ENCODE data around the gene NDUFA3. TPM values are rescaled to one million over a fixed set of nuclear protein-coding genes. Genes with fewer than 3 reads are reported as not detected.

NDUFA3 gene
- total and polyA plus RNA-seq, 10 of the 15 experiments (the other 5 are each of a cell fraction or from before 2014, with no cell fraction given), result 40.0 to 335 (median 153) TPM

DNA sequence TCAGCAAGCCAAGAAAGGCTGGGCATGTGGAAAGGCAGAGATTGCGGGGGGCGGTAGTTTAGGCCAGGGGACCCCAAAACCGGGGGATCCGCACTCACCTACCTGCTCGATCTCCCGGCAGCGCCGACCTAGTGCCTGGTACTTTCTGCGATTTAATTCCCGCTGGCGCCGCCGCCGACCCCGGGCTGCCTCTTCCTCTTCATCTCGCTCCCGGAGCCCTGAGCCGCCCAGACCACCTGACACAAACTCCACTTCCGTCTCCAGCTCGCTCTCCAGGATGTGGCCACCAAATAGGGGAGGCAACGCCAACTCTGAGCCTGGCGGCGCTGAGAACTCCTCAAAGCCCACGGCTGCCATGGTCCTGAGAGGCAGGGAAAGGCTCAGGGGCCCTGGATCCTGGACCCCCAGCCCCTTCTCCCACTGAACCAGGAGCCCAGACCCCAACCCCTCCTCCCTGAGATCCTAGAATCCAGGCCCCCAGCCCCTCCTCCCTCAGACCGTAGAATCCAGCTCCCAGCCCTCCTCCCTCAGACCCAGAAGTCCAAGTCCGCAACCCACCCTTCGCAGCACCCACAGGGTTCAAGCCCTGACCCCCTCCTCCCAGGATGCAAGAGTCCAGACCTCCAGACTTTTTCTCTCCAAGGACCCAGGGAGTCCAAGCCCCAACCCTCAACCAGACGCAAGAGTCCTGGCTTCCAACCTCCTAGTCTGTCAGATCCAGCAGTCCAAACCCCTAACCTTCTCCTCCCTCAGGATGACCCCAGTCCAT, 11.9 kb downstream of the NDUFA3 start (continued):
- TF ChIP-seq, protein P1, sequence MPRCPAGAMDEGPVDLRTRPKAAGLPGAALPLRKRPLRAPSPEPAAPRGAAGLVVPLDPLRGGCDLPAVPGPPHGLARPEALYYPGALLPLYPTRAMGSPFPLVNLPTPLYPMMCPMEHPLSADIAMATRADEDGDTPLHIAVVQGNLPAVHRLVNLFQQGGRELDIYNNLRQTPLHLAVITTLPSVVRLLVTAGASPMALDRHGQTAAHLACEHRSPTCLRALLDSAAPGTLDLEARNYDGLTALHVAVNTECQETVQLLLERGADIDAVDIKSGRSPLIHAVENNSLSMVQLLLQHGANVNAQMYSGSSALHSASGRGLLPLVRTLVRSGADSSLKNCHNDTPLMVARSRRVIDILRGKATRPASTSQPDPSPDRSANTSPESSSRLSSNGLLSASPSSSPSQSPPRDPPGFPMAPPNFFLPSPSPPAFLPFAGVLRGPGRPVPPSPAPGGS (IDR thresholded peaks at IDR 0.05; ENCODE audit: borderline replicate concordance, insufficient read depth, low read depth, low read length, poor library complexity, severe bottlenecking), result no peak
- TF ChIP-seq, protein P2, sequence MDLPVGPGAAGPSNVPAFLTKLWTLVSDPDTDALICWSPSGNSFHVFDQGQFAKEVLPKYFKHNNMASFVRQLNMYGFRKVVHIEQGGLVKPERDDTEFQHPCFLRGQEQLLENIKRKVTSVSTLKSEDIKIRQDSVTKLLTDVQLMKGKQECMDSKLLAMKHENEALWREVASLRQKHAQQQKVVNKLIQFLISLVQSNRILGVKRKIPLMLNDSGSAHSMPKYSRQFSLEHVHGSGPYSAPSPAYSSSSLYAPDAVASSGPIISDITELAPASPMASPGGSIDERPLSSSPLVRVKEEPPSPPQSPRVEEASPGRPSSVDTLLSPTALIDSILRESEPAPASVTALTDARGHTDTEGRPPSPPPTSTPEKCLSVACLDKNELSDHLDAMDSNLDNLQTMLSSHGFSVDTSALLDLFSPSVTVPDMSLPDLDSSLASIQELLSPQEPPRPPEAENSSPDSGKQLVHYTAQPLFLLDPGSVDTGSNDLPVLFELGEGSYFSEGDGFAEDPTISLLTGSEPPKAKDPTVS (IDR thresholded peaks at IDR 0.05; ENCODE audit: low read depth, low read length), result no peak
- TF ChIP-seq, protein P3, sequence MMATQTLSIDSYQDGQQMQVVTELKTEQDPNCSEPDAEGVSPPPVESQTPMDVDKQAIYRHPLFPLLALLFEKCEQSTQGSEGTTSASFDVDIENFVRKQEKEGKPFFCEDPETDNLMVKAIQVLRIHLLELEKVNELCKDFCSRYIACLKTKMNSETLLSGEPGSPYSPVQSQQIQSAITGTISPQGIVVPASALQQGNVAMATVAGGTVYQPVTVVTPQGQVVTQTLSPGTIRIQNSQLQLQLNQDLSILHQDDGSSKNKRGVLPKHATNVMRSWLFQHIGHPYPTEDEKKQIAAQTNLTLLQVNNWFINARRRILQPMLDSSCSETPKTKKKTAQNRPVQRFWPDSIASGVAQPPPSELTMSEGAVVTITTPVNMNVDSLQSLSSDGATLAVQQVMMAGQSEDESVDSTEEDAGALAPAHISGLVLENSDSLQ (IDR thresholded peaks at IDR 0.05), result no peak
- TF ChIP-seq, protein P4, sequence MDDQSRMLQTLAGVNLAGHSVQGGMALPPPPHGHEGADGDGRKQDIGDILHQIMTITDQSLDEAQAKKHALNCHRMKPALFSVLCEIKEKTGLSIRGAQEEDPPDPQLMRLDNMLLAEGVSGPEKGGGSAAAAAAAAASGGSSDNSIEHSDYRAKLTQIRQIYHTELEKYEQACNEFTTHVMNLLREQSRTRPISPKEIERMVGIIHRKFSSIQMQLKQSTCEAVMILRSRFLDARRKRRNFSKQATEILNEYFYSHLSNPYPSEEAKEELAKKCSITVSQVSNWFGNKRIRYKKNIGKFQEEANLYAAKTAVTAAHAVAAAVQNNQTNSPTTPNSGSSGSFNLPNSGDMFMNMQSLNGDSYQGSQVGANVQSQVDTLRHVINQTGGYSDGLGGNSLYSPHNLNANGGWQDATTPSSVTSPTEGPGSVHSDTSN (IDR thresholded peaks at IDR 0.05; ENCODE audit: insufficient replicate concordance, low read depth, low read length), result no peak
- TF ChIP-seq MXI1 (IDR thresholded peaks at IDR 0.05; ENCODE audit: low read depth, low read length), result no peak
- no peak for TF ChIP-seq ATF7 (IDR thresholded peaks at IDR 0.05; ENCODE audit: low read depth)
- no peak for TF ChIP-seq TBL1XR1 (IDR thresholded peaks at IDR 0.05; ENCODE audit: low read depth, low read length)
- TF ChIP-seq HCFC1 (IDR thresholded peaks at IDR 0.05; ENCODE audit: low read length), result no peak
- no peak for TF ChIP-seq CHD1 (IDR thresholded peaks at IDR 0.05; ENCODE audit: low read depth, low read length)
- TF ChIP-seq BACH1 (IDR thresholded peaks at IDR 0.05; ENCODE audit: borderline replicate concordance), result no peak
- TF ChIP-seq DPF2 (IDR thresholded peaks at IDR 0.05), result no peak
- TF ChIP-seq RB1 (IDR thresholded peaks at IDR 0.05; ENCODE audit: borderline replicate concordance), result no peak
- peak; percentile 73 for TF ChIP-seq POLR2A (IDR thresholded peaks at IDR 0.05; ENCODE audit: low read depth, low read length)
- no peak for TF ChIP-seq ZSCAN29 (IDR thresholded peaks at IDR 0.05)
- TF ChIP-seq ZBED1 (IDR thresholded peaks at IDR 0.05; ENCODE audit: borderline replicate concordance), result no peak
- TF ChIP-seq HDAC6 (IDR thresholded peaks at IDR 0.05; ENCODE audit: unreplicated experiment), result no peak
- TF ChIP-seq, protein P5, sequence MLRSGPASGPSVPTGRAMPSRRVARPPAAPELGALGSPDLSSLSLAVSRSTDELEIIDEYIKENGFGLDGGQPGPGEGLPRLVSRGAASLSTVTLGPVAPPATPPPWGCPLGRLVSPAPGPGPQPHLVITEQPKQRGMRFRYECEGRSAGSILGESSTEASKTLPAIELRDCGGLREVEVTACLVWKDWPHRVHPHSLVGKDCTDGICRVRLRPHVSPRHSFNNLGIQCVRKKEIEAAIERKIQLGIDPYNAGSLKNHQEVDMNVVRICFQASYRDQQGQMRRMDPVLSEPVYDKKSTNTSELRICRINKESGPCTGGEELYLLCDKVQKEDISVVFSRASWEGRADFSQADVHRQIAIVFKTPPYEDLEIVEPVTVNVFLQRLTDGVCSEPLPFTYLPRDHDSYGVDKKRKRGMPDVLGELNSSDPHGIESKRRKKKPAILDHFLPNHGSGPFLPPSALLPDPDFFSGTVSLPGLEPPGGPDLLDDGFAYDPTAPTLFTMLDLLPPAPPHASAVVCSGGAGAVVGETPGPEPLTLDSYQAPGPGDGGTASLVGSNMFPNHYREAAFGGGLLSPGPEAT (IDR thresholded peaks at IDR 0.05; ENCODE audit: low read depth), result no peak
- TF ChIP-seq PAX5 (IDR thresholded peaks at IDR 0.05; ENCODE audit: borderline replicate concordance, low read depth, low read length), result no peak
- TF ChIP-seq ZNF384 (IDR thresholded peaks at IDR 0.05; ENCODE audit: borderline replicate concordance, low read depth, low read length), result no peak
- TF ChIP-seq CHD4 (IDR thresholded peaks at IDR 0.05), result no peak
- no peak for TF ChIP-seq SREBF1 (IDR thresholded peaks at IDR 0.05; ENCODE audit: low read length)
- TF ChIP-seq FOXK2 (IDR thresholded peaks at IDR 0.05), result no peak
- TF ChIP-seq MTA2 (IDR thresholded peaks at IDR 0.05; ENCODE audit: low read depth), result no peak
- no peak for TF ChIP-seq TCF7 (IDR thresholded peaks at IDR 0.05; ENCODE audit: borderline replicate concordance)
- no peak for TF ChIP-seq TARDBP (IDR thresholded peaks at IDR 0.05; ENCODE audit: borderline replicate concordance)
- TF ChIP-seq SMC3 (IDR thresholded peaks at IDR 0.05; ENCODE audit: borderline replicate concordance, low read length), result no peak
